Naive thymus-derived CD4-positive, alpha-beta T cell (primary cell): ENCODE results near the gene TTC12. TPM values are rescaled to one million over a fixed set of nuclear protein-coding genes. Genes with fewer than 3 reads are reported as not detected.

Experiments
- ATAC-seq: fragments of 150-1000 bp; cut with Tn5 transposase; 2 replicates; pipeline ENCODE4 v1.10.0; 2021; ENCODE audit warnings: mild to moderate bottlenecking, moderate library complexity
- CTCF ChIA-PET: fragments of 350-600 bp; sonication (Branson Sonifier 250); formaldehyde crosslinking; loops from one replicate; lab custom pipeline; 2021; ENCODE audit warnings: antibody characterized with exemption; lab: Charles Lee
- POLR2A ChIA-PET: fragments of 350-600 bp; sonication (Branson Sonifier 250); formaldehyde crosslinking; loops from one replicate; lab custom pipeline; 2021; ENCODE audit warnings: antibody characterized with exemption, inconsistent platforms; lab: Charles Lee
- DNase-seq, 9 donors: peaks; one replicate each; pipeline versions ENCODE4 v3.0.0 to v3.0.0-alpha.2; 2020 to 2022; ENCODE audit warnings: mixed read lengths in 1 of 9
- H3K27ac ChIP-seq: one replicate; pipeline ENCODE4 v1.7.0; 2013; ENCODE audit warnings: mild to moderate bottlenecking, low read depth, low read length, moderate library complexity
- H3K27me3 ChIP-seq, 2 donors: one replicate each; pipeline ENCODE4 v1.7.0; 2013; ENCODE audit warnings: low read length in 2 of 2, mild to moderate bottlenecking in 2 of 2, moderate library complexity in 2 of 2; ENCODE audit not compliant: control insufficient read depth in 2 of 2, insufficient read depth in 2 of 2
- H3K36me3 ChIP-seq, 3 experiments: 1 replicate in 2 of 3; 2 replicates in 1 of 3; pipeline ENCODE4 v1.7.0; 2013; ENCODE audit warnings: low read length in 3 of 3, mild to moderate bottlenecking in 3 of 3, moderate library complexity in 1 of 3; ENCODE audit not compliant: insufficient read depth in 3 of 3, control insufficient read depth in 2 of 3
- H3K4me1 ChIP-seq, 2 donors: one replicate each; pipeline ENCODE4 v1.7.0; 2013; ENCODE audit warnings: low read length in 2 of 2, mild to moderate bottlenecking in 2 of 2, moderate library complexity in 1 of 2; ENCODE audit not compliant: control insufficient read depth in 2 of 2, insufficient read depth in 2 of 2
- H3K4me3 ChIP-seq: 2 replicates; pipeline ENCODE4 v1.7.0; 2013; ENCODE audit warnings: mild to moderate bottlenecking, low read length
- H3K9me3 ChIP-seq, 3 experiments: 1 replicate in 2 of 3; 2 replicates in 1 of 3; pipeline ENCODE4 v1.7.0; 2013; ENCODE audit warnings: low read length in 3 of 3; ENCODE audit not compliant: control insufficient read depth in 2 of 3
- H3K27ac Mint-ChIP-seq, 9 donors: one replicate each; pipeline ENCODE4 v1.8.0; 2020 to 2022; ENCODE audit warnings: mixed read lengths in 9 of 9, mild to moderate bottlenecking in 8 of 9, moderate library complexity in 5 of 9, inconsistent platforms in 2 of 9
- H3K27me3 Mint-ChIP-seq, 5 donors: one replicate each; pipeline ENCODE4 v1.8.0; 2021 to 2022; ENCODE audit warnings: mixed read lengths in 5 of 5, mild to moderate bottlenecking in 1 of 5
- H3K36me3 Mint-ChIP-seq, 5 donors: one replicate each; pipeline ENCODE4 v1.8.0; 2020 to 2022; ENCODE audit warnings: mixed read lengths in 5 of 5, mild to moderate bottlenecking in 3 of 5, inconsistent platforms in 1 of 5
- H3K4me1 Mint-ChIP-seq, 7 donors: one replicate each; pipeline ENCODE4 v1.8.0; 2020 to 2022; ENCODE audit warnings: mixed read lengths in 7 of 7, mild to moderate bottlenecking in 3 of 7, inconsistent platforms in 1 of 7
- H3K4me3 Mint-ChIP-seq, 10 donors: one replicate each; pipeline ENCODE4 v1.8.0; 2020 to 2022; ENCODE audit warnings: mild to moderate bottlenecking in 10 of 10, mixed read lengths in 10 of 10, moderate library complexity in 6 of 10, inconsistent platforms in 2 of 10
- H3K9me3 Mint-ChIP-seq, 11 donors: one replicate each; pipeline ENCODE4 v1.8.0; 2020 to 2022; ENCODE audit warnings: mixed read lengths in 11 of 11, mild to moderate bottlenecking in 4 of 11, inconsistent platforms in 1 of 11, moderate library complexity in 1 of 11
- intact Hi-C, 2 donors: fragments of 100-400 bp; cut with micrococcal nuclease; formaldehyde crosslinking; loops; one replicate each; pipeline ENCODE4 v1.15.1; 2023
- polyA plus RNA-seq, 2 donors: library from polyadenylated mRNA; unstranded; fragments of 300-500 nt; fragmentation: Illumina TruSeq; gene quantifications; one replicate each; pipeline ENCODE4 v1.2.3, GENCODE V29; 2021
- total RNA-seq, 6 experiments: library from RNA in 5 of 6; stranded (reverse) in 5 of 6; gene quantifications; 1 replicate in 5 of 6; 2 replicates in 1 of 6; pipeline ENCODE4 v1.2.3 and lab custom pipeline; 2021 to 2026

Gene TTC12
- total and polyA plus RNA-seq, 7 experiments from 2014 or later: 8.2 to 84.5 (median 45.1) TPM

- Histone ChIP-seq H3K36me3 (peaks cover 0 to 66% (median 0%) of the 10 kb centered on the region in 3 experiments), H3K4me1 (no peaks in the 10 kb centered on the region), H3K27me3 (no peaks in the 10 kb centered on the region), H3K4me3 (no peak overlapping the region), H3K27ac (no peak overlapping the region), H3K9me3 (no peaks in the 10 kb centered on the region)
- intact Hi-C loops: no loop called here
- no peaks in the 10 kb centered on the region for H3K27me3 Mint-ChIP-seq
- CTCF ChIA-PET: no interaction called here
- H3K27ac Mint-ChIP-seq: no peak overlapping the region
- H3K36me3 Mint-ChIP-seq: peaks cover 0 to 80% (median 46%) of the 10 kb centered on the region in 5 donors
- no peak overlapping the region for H3K4me3 Mint-ChIP-seq
- H3K4me1 Mint-ChIP-seq: peaks cover 0 to 6% (median 0%) of the 10 kb centered on the region in 7 donors
- no peak for ATAC-seq
- DNase-seq: no peak
- POLR2A ChIA-PET: no interaction called here
- no peaks in the 10 kb centered on the region for H3K9me3 Mint-ChIP-seq
Measured at GRCh38 chr11:113345978-113346377, 31.6 kb downstream of the TTC12 start.

GRCh38 chr11:113349528-113349927, 35.1 kb downstream of the TTC12 start:
- Mint-ChIP-seq H3K9me3 (peaks cover 0 to 8% (median 5%) of the 10 kb centered on the region in 11 donors), H3K27me3 (no peaks in the 10 kb centered on the region), H3K4me3 (no peak overlapping the region), H3K27ac (no peak overlapping the region), H3K36me3 (peaks cover 1 to 84% (median 62%) of the 10 kb centered on the region in 5 donors), H3K4me1 (peaks cover 0 to 12% (median 9%) of the 10 kb centered on the region in 7 donors)
- Histone ChIP-seq H3K4me1 (no peaks in the 10 kb centered on the region), H3K4me3 (no peak overlapping the region), H3K9me3 (no peaks in the 10 kb centered on the region), H3K27ac (no peak overlapping the region), H3K27me3 (no peaks in the 10 kb centered on the region), H3K36me3 (peaks cover 0 to 59% (median 10%) of the 10 kb centered on the region in 3 experiments)
- intact Hi-C loops: no loop called here
- POLR2A ChIA-PET: no interaction called here
- DNase-seq: no peak
- no peak for ATAC-seq
- CTCF ChIA-PET: no interaction called here

- Mint-ChIP-seq H3K9me3 (peaks cover 0 to 17% (median 10%) of the 10 kb centered on the region in 11 donors), H3K4me3 (no peak overlapping the region), H3K27me3 (no peaks in the 10 kb centered on the region), H3K27ac (no peak overlapping the region), H3K4me1 (peaks cover 0 to 20% (median 10%) of the 10 kb centered on the region in 7 donors), H3K36me3 (peaks cover 3 to 86% (median 68%) of the 10 kb centered on the region in 5 donors)
- intact Hi-C loops: no loop called here
- H3K9me3 ChIP-seq: no peaks in the 10 kb centered on the region
- H3K4me3 ChIP-seq: no peak overlapping the region
- H3K27ac ChIP-seq: no peak overlapping the region
- no peak for ATAC-seq
- ChIA-PET POLR2A (no interaction called here), CTCF (interaction anchor here (1.0 kb wide), 1 partner anchor 8 kb away, joined by 6 read pairs; no protein-coding TSS in a partner anchor)
- H3K4me1 ChIP-seq: no peaks in the 10 kb centered on the region
- no peak for DNase-seq
- no peaks in the 10 kb centered on the region for H3K27me3 ChIP-seq
- H3K36me3 ChIP-seq: peaks cover 0 to 62% (median 10%) of the 10 kb centered on the region in 3 experiments
Measured at GRCh38 chr11:113350336-113351067, 36.1 kb downstream of the TTC12 start.

- Histone ChIP-seq H3K27ac (no peak overlapping the region), H3K4me1 (no peaks in the 10 kb centered on the region), H3K4me3 (no peak overlapping the region), H3K36me3 (peaks cover 0 to 65% (median 10%) of the 10 kb centered on the region in 3 experiments), H3K9me3 (peaks cover 0 to 2% (median 0%) of the 10 kb centered on the region in 3 experiments), H3K27me3 (no peaks in the 10 kb centered on the region)
- Mint-ChIP-seq H3K36me3 (peaks cover 6 to 88% (median 70%) of the 10 kb centered on the region in 5 donors), H3K4me1 (peaks cover 0 to 20% (median 10%) of the 10 kb centered on the region in 7 donors), H3K27ac (no peak overlapping the region), H3K27me3 (no peaks in the 10 kb centered on the region), H3K9me3 (peaks cover 3 to 22% (median 16%) of the 10 kb centered on the region in 11 donors), H3K4me3 (no peak overlapping the region)
- ATAC-seq (no peak), DNase-seq (no peak)
- ChIA-PET POLR2A (interaction anchor here (0.7 kb wide), 1 partner anchor 1443 kb away, joined by 3 read pairs; no protein-coding TSS in a partner anchor), CTCF (interaction anchor here (1.0 kb wide), 1 partner anchor 9 kb away, joined by 6 read pairs; no protein-coding TSS in a partner anchor)
- intact Hi-C loops: no loop called here
Measured at GRCh38 chr11:113351068-113351450, 36.7 kb downstream of the TTC12 start.

GRCh38 chr11:113351480-113351879, 37.1 kb downstream of the TTC12 start:
- H3K36me3 ChIP-seq: peaks cover 0 to 70% (median 10%) of the 10 kb centered on the region in 3 experiments
- no peaks in the 10 kb centered on the region for H3K4me1 ChIP-seq
- H3K27ac Mint-ChIP-seq: no peak overlapping the region
- H3K4me3 Mint-ChIP-seq: no peak overlapping the region
- no peak for ATAC-seq
- no peaks in the 10 kb centered on the region for H3K27me3 Mint-ChIP-seq
- CTCF ChIA-PET: interaction anchor here (1.0 kb wide), 1 partner anchor 9 kb away, joined by 6 read pairs; no protein-coding TSS in a partner anchor
- intact Hi-C loops: no loop called here
- no peak for DNase-seq
- H3K9me3 ChIP-seq: peaks cover 0 to 6% (median 0%) of the 10 kb centered on the region in 3 experiments
- no peak overlapping the region for H3K27ac ChIP-seq
- peaks cover 7 to 27% (median 20%) of the 10 kb centered on the region in 11 donors for H3K9me3 Mint-ChIP-seq
- H3K27me3 ChIP-seq: no peaks in the 10 kb centered on the region
- peaks cover 0 to 20% (median 10%) of the 10 kb centered on the region in 7 donors for H3K4me1 Mint-ChIP-seq
- H3K36me3 Mint-ChIP-seq: peaks cover 10 to 89% (median 72%) of the 10 kb centered on the region in 5 donors
- H3K4me3 ChIP-seq: no peak overlapping the region
- POLR2A ChIA-PET: interaction anchor here (0.7 kb wide), 1 partner anchor 1443 kb away, joined by 3 read pairs; no protein-coding TSS in a partner anchor

- peaks cover 0 to 7% (median 0%) of the 10 kb centered on the region in 3 experiments for H3K9me3 ChIP-seq
- H3K36me3 Mint-ChIP-seq: peaks cover 23 to 94% (median 88%) of the 10 kb centered on the region in 5 donors
- H3K27me3 Mint-ChIP-seq: no peaks in the 10 kb centered on the region
- no peak for ATAC-seq
- H3K36me3 ChIP-seq: peaks cover 0 to 90% (median 21%) of the 10 kb centered on the region in 3 experiments
- POLR2A ChIA-PET: no interaction called here
- peaks cover 0 to 24% (median 10%) of the 10 kb centered on the region in 7 donors for H3K4me1 Mint-ChIP-seq
- DNase-seq: no peak
- H3K4me3 ChIP-seq: no peak overlapping the region
- CTCF ChIA-PET: no interaction called here
- H3K9me3 Mint-ChIP-seq: peaks cover 11 to 36% (median 22%) of the 10 kb centered on the region in 11 donors
- no peak overlapping the region for H3K4me3 Mint-ChIP-seq
- no peaks in the 10 kb centered on the region for H3K27me3 ChIP-seq
- intact Hi-C loops: no loop called here
- H3K27ac Mint-ChIP-seq: no peak overlapping the region
- no peak overlapping the region for H3K27ac ChIP-seq
- no peaks in the 10 kb centered on the region for H3K4me1 ChIP-seq
Measured at GRCh38 chr11:113356203-113356602, 41.8 kb downstream of the TTC12 start.
